OCI-LY7 (cell line): ENCODE measurements around the gene NECAB2. TPM values are rescaled to one million over a fixed set of nuclear protein-coding genes. Genes with fewer than 3 reads are reported as not detected.

Experiments
- BruUV-seq: library from RNA; stranded (reverse); fragments of 400-500 nt; replicated peaks from 2 replicates; lab custom pipeline; 2021; lab: Mats Ljungman, UMichigan
- CTCF ChIA-PET: fragments of 300-600 bp; sonication (Branson Sonifier 250); formaldehyde crosslinking; loops from one replicate; lab custom pipeline; 2022; ENCODE audit warnings: antibody characterized with exemption; ENCODE audit not compliant: unreplicated experiment; lab: Charles Lee
- POLR2A ChIA-PET: fragments of 300-600 bp; sonication (Branson Sonifier 250); formaldehyde crosslinking; loops from one replicate; lab custom pipeline; 2022; ENCODE audit warnings: antibody characterized with exemption; lab: Charles Lee
- DNase-seq: peaks from one replicate; pipeline ENCODE4 v3.0.0-alpha.2; 2015; ENCODE audit warnings: low spot score
- H2AFZ ChIP-seq: fragments of 200-600 bp; sonication (generic), shearing (Covaris generic); 2 replicates; pipeline ENCODE4 v1.6.1; 2014; ENCODE audit warnings: mild to moderate bottlenecking, antibody characterized with exemption, low read length, moderate library complexity
- H3K27ac ChIP-seq: fragments of 200-600 bp; sonication (generic); 2 replicates; pipeline ENCODE4 v1.5.1; 2014; ENCODE audit warnings: mixed run types, low read depth, mild to moderate bottlenecking, moderate library complexity, low read length, inconsistent platforms; ENCODE audit not compliant: poor library complexity, severe bottlenecking
- H3K36me3 ChIP-seq: fragments of 200-600 bp; sonication (generic); 2 replicates; pipeline ENCODE4 v1.6.1; 2014; ENCODE audit warnings: mild to moderate bottlenecking, antibody characterized with exemption, low read length, moderate library complexity, mixed read lengths; ENCODE audit not compliant: insufficient read depth
- H3K4me1 ChIP-seq: fragments of 200-600 bp; sonication (generic); 2 replicates; pipeline ENCODE4 v1.5.1; 2014; ENCODE audit warnings: mild to moderate bottlenecking, low read length; ENCODE audit not compliant: insufficient read depth, poor library complexity, severe bottlenecking
- H3K4me2 ChIP-seq: fragments of 200-600 bp; sonication (generic); 2 replicates; pipeline ENCODE4 v1.6.1; 2014; ENCODE audit warnings: mild to moderate bottlenecking, low read length
- H3K4me3 ChIP-seq: fragments of 200-600 bp; sonication (generic); 2 replicates; pipeline ENCODE4 v1.5.1; 2014; ENCODE audit warnings: mild to moderate bottlenecking, low read depth, low read length; ENCODE audit not compliant: poor library complexity, severe bottlenecking
- H3K79me2 ChIP-seq: fragments of 200-600 bp; sonication (generic); 2 replicates; pipeline ENCODE4 v1.6.1; 2016; ENCODE audit warnings: low read depth, mild to moderate bottlenecking, low read length, moderate library complexity, mixed read lengths; ENCODE audit not compliant: insufficient read depth
- H3K9me2 ChIP-seq: fragments of 200-600 bp; sonication (generic); 2 replicates; pipeline ENCODE4 v1.6.1; 2016; ENCODE audit warnings: mild to moderate bottlenecking, low read length, mixed read lengths; ENCODE audit not compliant: insufficient read depth
- H3K9me3 ChIP-seq: fragments of 200-600 bp; sonication (generic); 2 replicates; pipeline ENCODE4 v1.6.1; 2014; ENCODE audit warnings: mild to moderate bottlenecking, mixed run types, low read length, mixed read lengths
- H4K20me1 ChIP-seq: fragments of 200-600 bp; sonication (generic); 2 replicates; pipeline ENCODE4 v1.6.1; 2014; ENCODE audit warnings: mild to moderate bottlenecking, antibody characterized with exemption, low read length, moderate library complexity, mixed read lengths; ENCODE audit not compliant: insufficient read depth
- CTCF ChIP-seq: fragments of 200-600 bp; sonication (generic); conservative IDR thresholded peaks from 2 replicates; pipeline ENCODE4 v1.5.1; 2014; ENCODE audit warnings: mild to moderate bottlenecking, antibody characterized with exemption, low read length, moderate library complexity, mixed read lengths
- EZH2phosphoT487 ChIP-seq: fragments of 200-600 bp; sonication (generic); IDR thresholded peaks from 2 replicates; pipeline ENCODE4 v1.6.1; 2018; ENCODE audit warnings: low read depth, borderline replicate concordance, mild to moderate bottlenecking, mixed run types, antibody characterized with exemption, low read length, moderate library complexity, mixed read lengths
- intact Hi-C: fragments of 100-400 bp; cut with micrococcal nuclease; formaldehyde crosslinking; loops from one replicate; pipeline ENCODE4 v1.10.0; 2022; ENCODE audit not compliant: unreplicated experiment
- total RNA-seq, 2 experiments: library from RNA; depleted of rRNA in 1 of 2; stranded (reverse); fragments of >200 nt in 1 of 2; shearing (Covaris generic) in 1 of 2; gene quantifications; 2 replicates each; pipeline ENCODE4 v1.2.3, GENCODE V29; 2014 to 2022

The NECAB2 gene
- total RNA-seq, 2 experiments from 2014 or later: not detected

- intact Hi-C loops: no loop called here
- CTCF ChIA-PET: no interaction called here
- H3K9me3 ChIP-seq: no peaks in the 10 kb centered on the region
- BruUV-seq: no TSS peak
- no peak for DNase-seq
- H4K20me1 ChIP-seq: no peaks in the 10 kb centered on the region
- no peak overlapping the region for H2AFZ ChIP-seq
- no peak overlapping the region for H3K27ac ChIP-seq
- H3K79me2 ChIP-seq: no peaks in the 10 kb centered on the region
- H3K4me2 ChIP-seq: no peak overlapping the region
- TF ChIP-seq CTCF (no peak), EZH2phosphoT487 (no peak)
- H3K36me3 ChIP-seq: no peaks in the 10 kb centered on the region
- H3K4me3 ChIP-seq: no peak overlapping the region
- no peaks in the 10 kb centered on the region for H3K4me1 ChIP-seq
- no peaks in the 10 kb centered on the region for H3K9me2 ChIP-seq
- POLR2A ChIA-PET: no interaction called here
Observed at GRCh38 chr16:84024854-84025253, 56.8 kb downstream of the NECAB2 start.

- DNase-seq: no peak
- ChIA-PET CTCF (no interaction called here), POLR2A (no interaction called here)
- TF ChIP-seq EZH2phosphoT487 (no peak), CTCF (no peak)
- Histone ChIP-seq H2AFZ (no peak overlapping the region), H3K9me2 (no peaks in the 10 kb centered on the region), H4K20me1 (no peaks in the 10 kb centered on the region), H3K79me2 (no peaks in the 10 kb centered on the region), H3K9me3 (no peaks in the 10 kb centered on the region), H3K27ac (no peak overlapping the region), H3K36me3 (no peaks in the 10 kb centered on the region), H3K4me2 (no peak overlapping the region), H3K4me1 (no peaks in the 10 kb centered on the region), H3K4me3 (no peak overlapping the region)
- intact Hi-C loops: no loop called here
- BruUV-seq: no TSS peak
Observed at GRCh38 chr16:84026606-84027005, 58.6 kb downstream of the NECAB2 start.

- ChIA-PET POLR2A (no interaction called here), CTCF (no interaction called here)
- BruUV-seq: no TSS peak
Observed at GRCh38 chr16:84027625-84028024, 59.6 kb downstream of the NECAB2 start.

More at GRCh38 chr16:84027625-84028024, 59.6 kb downstream of the NECAB2 start:
- H3K9me3 ChIP-seq: no peaks in the 10 kb centered on the region
- intact Hi-C loops: no loop called here
- no peaks in the 10 kb centered on the region for H4K20me1 ChIP-seq
- no peaks in the 10 kb centered on the region for H3K36me3 ChIP-seq
- no peaks in the 10 kb centered on the region for H3K4me1 ChIP-seq
- DNase-seq: no peak
- no peaks in the 10 kb centered on the region for H3K79me2 ChIP-seq
- no peak overlapping the region for H3K4me2 ChIP-seq
- no peak overlapping the region for H3K27ac ChIP-seq
- no peak overlapping the region for H2AFZ ChIP-seq
- no peak overlapping the region for H3K4me3 ChIP-seq
- H3K9me2 ChIP-seq: no peaks in the 10 kb centered on the region
- TF ChIP-seq EZH2phosphoT487 (no peak), CTCF (no peak)
